ENCODE data around the gene SCYL1.

SCYL1 gene

GRCh38 chr11:65524741-65525545 lies at the start of gene SCYL1:
SCYL1 (plus strand) TSS chr11:65525083; CDS start chr11:65525154, 71 bp downstream.
- 0 out of 2 replicates have a peak, but pooled peaks cover 3% of the 10 kb centered on the region for H4K20me1 ChIP-seq (ENCODE audit: insufficient read depth, low read length)
- peak within 1 kb of the TSS; percentile 79 for H3K4me3 ChIP-seq (ENCODE audit: low read length)
- H3K79me2 ChIP-seq (ENCODE audit: low read length): peaks cover 15% of the 10 kb centered on the region
- no peaks in the 10 kb centered on the region for H3K27me3 ChIP-seq (ENCODE audit: low read depth, low read length)
- no peaks in the 10 kb centered on the region for H3K9me3 ChIP-seq (ENCODE audit: insufficient read depth, low read length)
- peak within 1 kb of the TSS; percentile 81 for H3K9ac ChIP-seq (ENCODE audit: low read length)
- H3K4me2 ChIP-seq (ENCODE audit: low read length): peak within 1 kb of the TSS; percentile 90
- H2AFZ ChIP-seq (ENCODE audit: low read depth, low read length): peak within 1 kb of the TSS; percentile 27; the same call in 1 of the 2 replicates
- peak within 1 kb of the TSS; percentile 55 for H3K27ac ChIP-seq (ENCODE audit: low read length)
- peaks cover 37% of the 10 kb centered on the region for H3K4me1 ChIP-seq (ENCODE audit: low read length)
- no peak for TF ChIP-seq EZH2phosphoT487 (IDR thresholded peaks at IDR 0.05; ENCODE audit: low read depth)
- no peak for TF ChIP-seq CTCF (IDR thresholded peaks at IDR 0.05; ENCODE audit: low read depth, low read length)
- peaks cover 22% of the 10 kb centered on the region for H3K36me3 ChIP-seq (replicated peaks; ENCODE audit: low read depth, low read length)

- Histone ChIP-seq H4K20me1 (ENCODE audit: insufficient read depth, low read length) (no peaks in the 10 kb centered on the region), H3K27me3 (ENCODE audit: low read depth, low read length) (no peaks in the 10 kb centered on the region), H3K9me3 (ENCODE audit: insufficient read depth, low read length) (no peaks in the 10 kb centered on the region), H3K9ac (ENCODE audit: low read length) (peak overlapping the region; percentile 96), H3K4me3 (ENCODE audit: low read length) (peak overlapping the region; percentile 87), H3K4me1 (ENCODE audit: low read length) (peaks cover 21% of the 10 kb centered on the region), H2AFZ (ENCODE audit: low read depth, low read length) (no peak overlapping the region), H3K36me3 (replicated peaks; ENCODE audit: low read depth, low read length) (no peaks in the 10 kb centered on the region), H3K4me2 (ENCODE audit: low read length) (peak overlapping the region; percentile 92), H3K79me2 (ENCODE audit: low read length) (peaks cover 22% of the 10 kb centered on the region), H3K27ac (ENCODE audit: low read length) (peak overlapping the region; percentile 80)
- TF ChIP-seq EZH2phosphoT487 (IDR thresholded peaks at IDR 0.05; ENCODE audit: low read depth) (no peak), CTCF (IDR thresholded peaks at IDR 0.05; ENCODE audit: low read depth, low read length) (no peak)
Observed at GRCh38 chr11:65476632-65477148, 48.2 kb upstream of the SCYL1 start.

GRCh38 chr11:65477149-65477965 lies 47.5 kb upstream of the SCYL1 start:
- Histone ChIP-seq H3K27me3 (ENCODE audit: low read depth, low read length) (0 out of 2 replicates have a peak, but pooled peaks cover 2% of the 10 kb centered on the region), H3K79me2 (ENCODE audit: low read length) (peaks cover 20% of the 10 kb centered on the region), H3K9ac (ENCODE audit: low read length) (peak overlapping the region; percentile 96), H3K4me2 (ENCODE audit: low read length) (peak overlapping the region; percentile 92), H3K36me3 (replicated peaks; ENCODE audit: low read depth, low read length) (no peaks in the 10 kb centered on the region), H3K9me3 (ENCODE audit: insufficient read depth, low read length) (no peaks in the 10 kb centered on the region), H4K20me1 (ENCODE audit: insufficient read depth, low read length) (no peaks in the 10 kb centered on the region), H2AFZ (ENCODE audit: low read depth, low read length) (peak overlapping the region; percentile 56; the same call in 1 of the 2 replicates), H3K4me1 (ENCODE audit: low read length) (peaks cover 14% of the 10 kb centered on the region), H3K27ac (ENCODE audit: low read length) (peak overlapping the region; percentile 80), H3K4me3 (ENCODE audit: low read length) (peak overlapping the region; percentile 87)
- TF ChIP-seq EZH2phosphoT487 (IDR thresholded peaks at IDR 0.05; ENCODE audit: low read depth) (no peak), CTCF (IDR thresholded peaks at IDR 0.05; ENCODE audit: low read depth, low read length) (no peak)

All from OCI-LY3 (cell line).